Cardiac fibroblast (primary cell): ENCODE results near the gene BBS4.

Experiments
- DNase-seq, 2 donors: peaks; one replicate each; pipeline versions ENCODE4 v3.0.0 to v3.0.0-alpha.2; 2010; ENCODE audit warnings: low read depth in 2 of 2
- H3K4me3 ChIP-seq, 2 donors: replicated peaks in 1 of 2; 1 replicate in 1 of 2; 2 replicates in 1 of 2; pipeline ENCODE4 v1.5.1; 2011; ENCODE audit warnings: low read depth in 2 of 2, low read length in 2 of 2, mild to moderate bottlenecking in 2 of 2, moderate library complexity in 1 of 2
- CTCF ChIP-seq: IDR thresholded peaks from one replicate; pipeline ENCODE4 v1.5.1; 2011; ENCODE audit warnings: low read depth, mild to moderate bottlenecking, low read length, inconsistent platforms

BBS4 gene

DNA sequence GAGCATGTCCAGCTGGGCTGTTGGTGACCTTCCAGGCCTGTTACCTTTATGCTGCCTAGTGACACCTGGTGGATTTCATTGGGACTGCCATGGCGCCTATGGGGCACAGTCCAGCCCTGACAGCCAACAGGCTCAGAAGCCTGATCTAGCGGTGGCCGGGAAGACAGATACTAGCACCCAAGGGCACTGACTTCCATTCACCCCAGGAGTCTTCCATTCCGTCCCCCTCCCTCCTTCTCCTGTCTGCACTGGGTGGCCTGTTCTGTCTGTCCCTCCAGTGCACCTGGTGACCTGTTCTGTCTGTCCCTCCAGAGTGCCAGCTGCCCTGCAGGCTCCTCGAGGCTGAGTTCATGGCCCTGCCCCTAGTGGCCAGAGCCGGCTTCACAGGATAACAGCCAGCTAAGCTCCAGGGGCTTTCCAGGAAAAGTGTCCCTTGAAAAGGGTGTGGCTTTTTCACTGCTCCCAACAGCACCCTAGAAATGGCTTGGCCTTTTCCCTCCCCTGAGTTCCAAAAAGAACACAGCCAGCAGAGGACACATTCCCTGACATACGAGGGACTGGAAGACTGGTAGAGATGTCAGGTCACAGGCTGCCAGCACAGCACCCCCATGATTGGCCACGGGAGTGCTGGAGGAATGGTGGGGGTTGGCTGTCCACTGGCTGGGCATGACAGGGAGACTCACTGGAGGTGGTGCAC, 15.2 kb upstream of the BBS4 start:
- peak overlapping the region in 1 of 2 donors; percentile 13 for H3K4me3 ChIP-seq
- peak; percentile 77 for TF ChIP-seq CTCF
- DNase-seq = peak; percentile 65 to 76

GRCh38 chr15:72671525-72671924, 14.5 kb upstream of the BBS4 start:
- no peak for TF ChIP-seq CTCF
- DNase-seq = no peak
- no peak overlapping the region for H3K4me3 ChIP-seq

DNA sequence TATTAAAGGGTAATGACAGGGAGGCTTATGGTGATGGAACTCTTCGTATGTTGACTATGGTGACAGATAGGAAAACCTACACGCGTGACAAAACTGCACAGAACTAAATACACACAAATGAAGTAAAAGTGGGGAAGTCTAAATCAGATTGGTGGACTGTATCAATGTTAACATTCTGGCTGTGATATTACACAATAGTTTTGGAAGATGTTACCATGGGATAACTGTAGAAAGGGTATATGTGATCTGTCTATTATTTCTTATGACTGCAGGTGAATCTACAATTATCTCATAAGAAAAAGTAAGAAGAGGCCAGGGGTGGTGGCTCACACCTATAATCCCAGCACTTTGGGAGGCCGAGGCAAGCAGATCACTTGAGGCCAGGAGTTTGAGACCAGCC, 9.2 kb upstream of the BBS4 start:
- no peak overlapping the region for H3K4me3 ChIP-seq
- DNase-seq = no peak
- no peak for TF ChIP-seq CTCF

DNA sequence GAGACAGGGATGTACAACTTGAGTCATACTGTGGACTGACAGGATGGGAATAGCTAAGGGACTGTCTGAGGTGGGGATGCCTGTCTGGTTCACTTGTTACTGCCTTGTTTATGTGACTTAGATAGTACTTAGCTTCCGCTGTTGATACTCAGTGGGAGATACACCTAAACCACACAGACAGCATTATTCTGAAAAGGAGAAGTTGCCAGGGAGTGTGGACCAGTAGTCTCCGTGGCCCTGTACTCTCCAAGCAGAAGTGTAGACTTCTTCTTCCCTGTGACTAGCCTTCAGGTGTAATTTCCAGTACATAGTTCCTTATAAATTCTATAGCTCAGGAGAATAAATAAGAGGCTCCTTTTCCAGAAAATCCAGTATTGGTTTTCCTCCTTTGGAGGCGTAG, 5.1 kb upstream of the BBS4 start:
- H3K4me3 ChIP-seq = no peak overlapping the region
- no peak for DNase-seq
- TF ChIP-seq CTCF = no peak

DNA sequence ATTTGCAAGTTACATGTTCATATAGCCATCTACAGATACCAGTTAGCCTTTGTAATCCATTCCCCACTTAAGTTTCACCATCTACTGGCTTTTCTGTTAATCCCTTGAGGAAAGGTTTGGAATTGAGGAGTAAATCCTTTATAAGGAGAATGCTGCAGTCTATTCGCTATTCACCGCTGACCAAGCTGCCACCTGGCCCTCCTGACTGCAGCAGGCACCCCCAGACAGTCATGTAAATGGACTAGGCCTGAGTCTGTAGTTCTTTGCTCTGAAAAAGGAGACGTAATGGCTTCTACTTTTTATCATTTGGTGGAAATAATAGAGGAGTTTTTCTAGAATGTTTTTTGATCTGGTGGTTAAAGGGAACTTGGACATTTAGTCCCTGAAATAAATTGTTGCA, 3.2 kb upstream of the BBS4 start:
- no peak overlapping the region for H3K4me3 ChIP-seq
- no peak for DNase-seq
- TF ChIP-seq CTCF = no peak

- peak overlapping the region; percentile 73 to 84 for H3K4me3 ChIP-seq
- TF ChIP-seq CTCF = no peak
- DNase-seq = peak in 1 of 2 donors; percentile 0
Measured at GRCh38 chr15:72685301-72685924, 594 bp upstream of the BBS4 start.
